Measurements from ENCODE around the gene HHIPL1.

Gene HHIPL1

DNA sequence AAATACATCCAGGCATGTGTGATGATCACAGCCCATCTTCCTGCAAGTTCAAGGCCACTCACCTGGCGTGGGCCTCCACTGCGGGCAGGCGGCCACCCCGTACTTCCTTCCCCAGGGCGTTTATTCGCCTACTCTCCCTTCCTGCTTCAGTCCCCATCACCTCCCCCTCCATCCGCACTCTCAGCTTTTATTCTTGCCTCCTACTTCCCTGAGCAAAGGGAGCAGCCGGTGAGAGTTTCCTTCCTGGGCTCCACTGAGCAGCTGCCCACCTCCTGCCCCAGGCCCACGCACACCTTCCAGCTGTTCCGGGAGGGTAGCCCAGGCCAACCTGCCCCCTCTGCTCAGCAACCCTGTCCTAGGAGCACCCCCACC is 43.3 kb downstream of the HHIPL1 start:
- H3F3A ChIP-seq (ENCODE audit: control insufficient read depth, insufficient read depth): 0 out of 2 replicates have a peak, but pooled peaks cover 4% of the 10 kb centered on the region
- TF ChIP-seq EZH2phosphoT487 (IDR thresholded peaks at IDR 0.05; ENCODE audit: borderline replicate concordance, low read length): no peak
- TF ChIP-seq, protein P1, sequence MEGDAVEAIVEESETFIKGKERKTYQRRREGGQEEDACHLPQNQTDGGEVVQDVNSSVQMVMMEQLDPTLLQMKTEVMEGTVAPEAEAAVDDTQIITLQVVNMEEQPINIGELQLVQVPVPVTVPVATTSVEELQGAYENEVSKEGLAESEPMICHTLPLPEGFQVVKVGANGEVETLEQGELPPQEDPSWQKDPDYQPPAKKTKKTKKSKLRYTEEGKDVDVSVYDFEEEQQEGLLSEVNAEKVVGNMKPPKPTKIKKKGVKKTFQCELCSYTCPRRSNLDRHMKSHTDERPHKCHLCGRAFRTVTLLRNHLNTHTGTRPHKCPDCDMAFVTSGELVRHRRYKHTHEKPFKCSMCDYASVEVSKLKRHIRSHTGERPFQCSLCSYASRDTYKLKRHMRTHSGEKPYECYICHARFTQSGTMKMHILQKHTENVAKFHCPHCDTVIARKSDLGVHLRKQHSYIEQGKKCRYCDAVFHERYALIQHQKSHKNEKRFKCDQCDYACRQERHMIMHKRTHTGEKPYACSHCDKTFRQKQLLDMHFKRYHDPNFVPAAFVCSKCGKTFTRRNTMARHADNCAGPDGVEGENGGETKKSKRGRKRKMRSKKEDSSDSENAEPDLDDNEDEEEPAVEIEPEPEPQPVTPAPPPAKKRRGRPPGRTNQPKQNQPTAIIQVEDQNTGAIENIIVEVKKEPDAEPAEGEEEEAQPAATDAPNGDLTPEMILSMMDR (IDR thresholded peaks at IDR 0.05; ENCODE audit: low read depth, low read length, poor library complexity, severe bottlenecking): no peak

DNA sequence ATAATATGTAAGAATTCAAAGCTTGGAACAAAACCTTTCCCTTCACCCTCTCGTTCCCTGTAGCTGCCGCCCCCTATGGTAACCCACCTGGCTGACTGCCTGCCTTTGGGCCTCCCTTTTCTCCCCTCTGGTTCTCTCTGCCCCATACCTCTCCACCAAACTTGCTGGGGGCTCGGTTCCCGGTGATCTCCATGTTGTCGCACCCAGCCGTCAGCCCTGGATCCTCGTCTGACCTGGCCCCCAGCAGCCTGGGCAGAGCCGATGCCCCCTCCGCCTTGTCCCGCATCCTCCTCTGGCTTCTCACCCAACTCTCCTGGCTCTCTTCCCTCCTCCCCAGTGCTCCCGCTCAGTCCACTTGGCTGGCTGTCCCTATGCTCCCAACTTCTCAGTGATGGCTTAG is 43.7 kb downstream of the HHIPL1 start:
- H3K27me3 ChIP-seq (ENCODE audit: control insufficient read depth, low read length): peaks cover 21% of the 10 kb centered on the region
- no peaks in the 10 kb centered on the region for H3K9me2 ChIP-seq (replicated peaks; ENCODE audit: control insufficient read depth, low read length)
- H3K4me3 ChIP-seq (ENCODE audit: low read length): no peak overlapping the region
- H3K27ac ChIP-seq (ENCODE audit: low read depth, low read length): no peak overlapping the region
- H3K4me2 ChIP-seq (ENCODE audit: low read length): no peak overlapping the region
- no peaks in the 10 kb centered on the region for H3K36me3 ChIP-seq (ENCODE audit: control insufficient read depth, low read length)
- H4K20me1 ChIP-seq (ENCODE audit: control insufficient read depth, insufficient read depth, low read depth, low read length): no peaks in the 10 kb centered on the region
- TF ChIP-seq, protein P1 (IDR thresholded peaks at IDR 0.05; ENCODE audit: low read depth, low read length, poor library complexity, severe bottlenecking): no peak
- no peak for TF ChIP-seq EZH2phosphoT487 (IDR thresholded peaks at IDR 0.05; ENCODE audit: borderline replicate concordance, low read length)
- H3F3A ChIP-seq (ENCODE audit: control insufficient read depth, insufficient read depth): 0 out of 2 replicates have a peak, but pooled peaks cover 4% of the 10 kb centered on the region
- H3K4me1 ChIP-seq (ENCODE audit: control insufficient read depth, low read length): peaks cover 19% of the 10 kb centered on the region
- no peaks in the 10 kb centered on the region for H3K79me2 ChIP-seq (ENCODE audit: control insufficient read depth, low read length)
- no peaks in the 10 kb centered on the region for H3K9me3 ChIP-seq (ENCODE audit: control insufficient read depth, insufficient read depth, low read length)

More for the DNA sequence above, 43.3 kb downstream of the HHIPL1 start:
- no peak overlapping the region for H3K4me2 ChIP-seq (ENCODE audit: low read length)
- no peak overlapping the region for H3K27ac ChIP-seq (ENCODE audit: low read depth, low read length)
- H3K4me1 ChIP-seq (ENCODE audit: control insufficient read depth, low read length): peaks cover 19% of the 10 kb centered on the region
- H3K4me3 ChIP-seq (ENCODE audit: low read length): no peak overlapping the region
- H3K27me3 ChIP-seq (ENCODE audit: control insufficient read depth, low read length): peaks cover 21% of the 10 kb centered on the region
- no peaks in the 10 kb centered on the region for H3K9me3 ChIP-seq (ENCODE audit: control insufficient read depth, insufficient read depth, low read length)
- H3K36me3 ChIP-seq (ENCODE audit: control insufficient read depth, low read length): no peaks in the 10 kb centered on the region
- no peaks in the 10 kb centered on the region for H4K20me1 ChIP-seq (ENCODE audit: control insufficient read depth, insufficient read depth, low read depth, low read length)
- no peaks in the 10 kb centered on the region for H3K9me2 ChIP-seq (replicated peaks; ENCODE audit: control insufficient read depth, low read length)
- H3K79me2 ChIP-seq (ENCODE audit: control insufficient read depth, low read length): no peaks in the 10 kb centered on the region

DNA sequence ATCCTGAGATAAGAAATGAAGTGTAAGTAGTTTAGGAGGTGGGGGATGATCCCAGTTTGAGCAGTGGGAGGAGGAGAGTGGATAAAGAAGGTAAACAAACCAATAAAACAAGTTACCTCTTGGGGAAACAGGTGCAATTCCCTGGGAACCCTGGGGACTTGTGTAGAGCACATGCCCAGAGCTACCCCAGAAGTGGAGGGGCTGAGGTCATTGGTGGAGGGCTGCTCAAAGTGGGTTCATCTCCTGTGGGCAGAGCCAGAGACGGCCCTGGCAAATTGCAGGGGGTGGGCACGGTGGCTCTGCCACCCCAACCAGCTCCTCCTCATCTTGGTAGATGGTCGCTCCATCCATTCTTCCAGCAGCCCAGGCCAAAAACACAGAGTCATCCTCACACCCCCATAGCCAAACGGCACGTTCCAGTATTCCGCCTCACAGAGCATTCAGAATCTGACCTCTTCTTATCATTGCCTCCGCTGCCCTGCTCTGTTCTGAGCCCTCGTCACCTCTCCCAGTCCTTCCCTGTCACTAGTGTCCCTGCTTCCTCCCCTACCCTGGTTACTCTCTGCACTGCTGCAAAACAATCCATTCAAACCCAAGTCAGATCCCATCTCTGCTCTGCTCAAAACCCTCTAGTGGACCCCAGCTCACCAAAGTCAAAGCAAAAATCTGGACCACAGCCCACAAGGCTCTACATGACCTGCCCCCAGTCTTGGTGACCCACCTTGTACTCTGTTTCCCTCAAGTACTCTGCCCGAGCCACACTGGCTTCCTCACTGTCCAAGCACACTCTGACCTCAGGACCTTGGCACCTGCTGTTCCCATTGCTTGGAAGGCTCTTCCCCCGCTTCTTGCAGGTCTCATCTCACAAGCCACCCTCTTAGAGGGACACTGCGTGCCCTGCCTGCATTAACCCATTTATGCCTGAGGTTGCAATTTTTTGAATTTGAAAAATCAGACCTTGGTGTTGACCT is 44.6 kb downstream of the HHIPL1 start:
- no peaks in the 10 kb centered on the region for H3K9me2 ChIP-seq (replicated peaks; ENCODE audit: control insufficient read depth, low read length)
- H3K4me3 ChIP-seq (ENCODE audit: low read length): no peak overlapping the region
- peaks cover 16% of the 10 kb centered on the region for H3K4me1 ChIP-seq (ENCODE audit: control insufficient read depth, low read length)
- H4K20me1 ChIP-seq (ENCODE audit: control insufficient read depth, insufficient read depth, low read depth, low read length): no peaks in the 10 kb centered on the region
- 0 out of 2 replicates have a peak, but pooled peaks cover 4% of the 10 kb centered on the region for H3F3A ChIP-seq (ENCODE audit: control insufficient read depth, insufficient read depth)
- H3K36me3 ChIP-seq (ENCODE audit: control insufficient read depth, low read length): no peaks in the 10 kb centered on the region
- no peak for TF ChIP-seq EZH2phosphoT487 (IDR thresholded peaks at IDR 0.05; ENCODE audit: borderline replicate concordance, low read length)
- no peaks in the 10 kb centered on the region for H3K79me2 ChIP-seq (ENCODE audit: control insufficient read depth, low read length)
- peaks cover 19% of the 10 kb centered on the region for H3K27me3 ChIP-seq (ENCODE audit: control insufficient read depth, low read length)
- H3K27ac ChIP-seq (ENCODE audit: low read depth, low read length): no peak overlapping the region
- no peaks in the 10 kb centered on the region for H3K9me3 ChIP-seq (ENCODE audit: control insufficient read depth, insufficient read depth, low read length)
- H3K4me2 ChIP-seq (ENCODE audit: low read length): no peak overlapping the region

DNA sequence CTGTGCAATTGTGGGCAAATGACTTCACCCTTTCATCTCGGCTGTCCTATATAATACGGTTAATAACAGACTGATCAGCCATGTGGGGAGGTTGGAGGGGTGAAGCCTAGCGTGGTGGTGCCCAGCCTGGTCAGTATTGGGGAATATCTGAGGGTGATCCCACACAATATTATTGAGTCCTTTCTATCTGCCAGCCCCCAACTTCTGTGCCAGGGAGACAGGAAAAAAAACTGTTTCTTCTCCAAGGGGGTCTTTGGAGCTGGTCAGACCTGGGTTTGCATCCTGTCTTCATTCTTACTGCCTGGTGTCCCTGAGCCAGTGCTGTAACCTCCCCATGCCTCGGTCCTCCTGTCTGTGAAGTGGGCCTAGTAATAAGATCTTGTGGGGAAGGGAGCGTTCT is 45.7 kb downstream of the HHIPL1 start:
- Histone ChIP-seq H3K36me3 (ENCODE audit: control insufficient read depth, low read length) (no peaks in the 10 kb centered on the region), H3K27me3 (ENCODE audit: control insufficient read depth, low read length) (peaks cover 12% of the 10 kb centered on the region), H3K4me1 (ENCODE audit: control insufficient read depth, low read length) (peaks cover 13% of the 10 kb centered on the region), H4K20me1 (ENCODE audit: control insufficient read depth, insufficient read depth, low read depth, low read length) (no peaks in the 10 kb centered on the region), H3K27ac (ENCODE audit: low read depth, low read length) (no peak overlapping the region), H3K9me3 (ENCODE audit: control insufficient read depth, insufficient read depth, low read length) (no peaks in the 10 kb centered on the region), H3K9me2 (replicated peaks; ENCODE audit: control insufficient read depth, low read length) (no peaks in the 10 kb centered on the region), H3K4me3 (ENCODE audit: low read length) (no peak overlapping the region), H3K4me2 (ENCODE audit: low read length) (no peak overlapping the region), H3F3A (ENCODE audit: control insufficient read depth, insufficient read depth) (0 out of 2 replicates have a peak, but pooled peaks cover 4% of the 10 kb centered on the region), H3K79me2 (ENCODE audit: control insufficient read depth, low read length) (no peaks in the 10 kb centered on the region)
- TF ChIP-seq EZH2phosphoT487 (IDR thresholded peaks at IDR 0.05; ENCODE audit: borderline replicate concordance, low read length): no peak
- TF ChIP-seq, protein P1 (IDR thresholded peaks at IDR 0.05; ENCODE audit: low read depth, low read length, poor library complexity, severe bottlenecking): no peak

Data from DOHH2 (cell line).